GM21381 (cell line): Measurements from ENCODE around the gene HTR2C.
"Not testable (repeated sequence)": the region's sequence is repeated elsewhere in the genome, so short reads cannot be mapped to it uniquely, and the experiment has no call there.

Experiments used
- ATAC-seq: cut with Tn5 transposase; IDR thresholded peaks from one replicate; pipeline ENCODE4 v1.9.1; 2021; ENCODE audit warnings: mild to moderate bottlenecking, moderate library complexity; ENCODE audit not compliant: unreplicated experiment

Gene HTR2C

DNA sequence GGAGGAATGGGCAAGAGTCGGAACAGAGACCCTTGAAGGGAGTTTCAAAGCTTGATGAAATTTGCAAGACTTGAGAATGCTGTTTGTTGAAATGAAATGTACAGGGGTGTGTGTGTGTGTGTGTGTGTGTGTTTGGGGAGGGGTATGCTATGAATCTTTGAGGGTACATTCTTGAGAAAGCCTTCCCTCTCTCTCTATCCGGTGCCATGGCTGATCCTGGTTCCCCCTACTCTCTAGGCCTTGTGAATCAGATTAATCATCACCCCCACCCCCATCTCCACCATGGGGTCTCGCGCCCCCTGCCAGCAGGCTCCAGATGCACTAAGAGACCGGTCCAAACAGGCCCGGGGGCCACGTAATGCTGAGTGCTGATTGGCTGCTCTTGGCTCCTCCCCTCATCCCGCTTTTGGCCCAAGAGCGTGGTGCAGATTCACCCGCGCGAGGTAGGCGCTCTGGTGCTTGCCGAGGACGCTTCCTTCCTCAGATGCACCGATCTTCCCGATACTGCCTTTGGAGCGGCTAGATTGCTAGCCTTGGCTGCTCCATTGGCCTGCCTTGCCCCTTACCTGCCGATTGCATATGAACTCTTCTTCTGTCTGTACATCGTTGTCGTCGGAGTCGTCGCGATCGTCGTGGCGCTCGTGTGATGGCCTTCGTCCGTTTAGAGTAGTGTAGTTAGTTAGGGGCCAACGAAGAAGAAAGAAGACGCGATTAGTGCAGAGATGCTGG, at the start of gene HTR2C:
TSS of gene HTR2C (plus strand) at position 441 of the 729 bp plus-strand sequence. CDS start 142,851 bp downstream, outside the sequence.
- no peak for ATAC-seq

DNA sequence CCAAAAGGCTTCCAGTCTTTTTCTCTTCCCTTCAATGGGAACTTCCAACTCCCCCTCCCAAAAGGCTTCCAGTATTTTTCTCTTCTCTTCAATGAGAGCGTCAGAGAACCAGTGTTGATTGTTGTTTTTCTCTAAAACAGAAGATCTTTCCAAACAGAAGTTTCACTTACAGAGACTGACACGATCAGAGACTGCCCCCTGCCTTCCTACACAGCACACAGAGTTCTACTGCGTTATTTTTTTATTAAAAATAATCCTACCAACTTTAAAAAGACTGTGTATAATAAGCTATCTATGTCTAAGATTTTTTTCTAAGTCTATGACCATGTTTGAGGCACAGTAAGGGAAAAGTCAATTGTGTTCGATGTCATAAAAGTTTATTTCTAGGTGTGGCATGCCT, 3.5 kb upstream of the HTR2C start:
- no peak for ATAC-seq

DNA sequence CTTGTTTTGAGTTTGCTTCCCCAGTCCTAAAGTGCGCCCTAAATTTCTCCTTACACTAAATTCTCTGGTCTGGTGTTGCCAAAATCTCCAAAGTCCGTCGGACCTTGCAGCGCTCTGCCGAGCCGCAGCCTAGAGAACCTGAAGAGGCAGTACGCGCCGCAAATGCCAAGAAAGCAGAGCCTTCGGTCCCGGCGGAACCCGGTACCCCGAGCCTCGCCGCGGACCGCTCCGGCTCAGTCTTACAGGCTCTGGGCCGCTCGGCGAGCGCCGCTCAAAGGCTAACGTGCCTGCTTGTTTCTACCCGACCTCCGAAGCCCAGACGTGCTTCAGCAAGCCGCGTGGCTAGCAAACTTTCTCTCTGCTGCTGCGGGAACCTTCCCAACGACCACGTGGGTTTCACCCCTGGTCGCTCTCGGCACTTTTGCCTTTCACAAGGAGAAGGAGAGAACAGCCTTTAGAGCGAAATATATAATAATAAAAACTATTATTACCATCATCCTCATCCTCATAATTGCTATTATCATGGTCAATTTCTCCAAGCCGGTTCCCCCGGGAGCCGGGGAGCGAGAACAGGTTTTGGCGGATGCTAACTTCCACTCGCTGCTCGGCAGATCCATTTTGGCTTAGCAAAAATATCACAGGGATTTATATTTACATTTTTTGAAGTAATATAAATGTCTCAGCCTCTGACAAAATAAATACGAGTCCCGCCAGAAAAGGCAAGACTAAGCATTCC, 2.2 kb upstream of the HTR2C start:
- ATAC-seq, result no peak

DNA sequence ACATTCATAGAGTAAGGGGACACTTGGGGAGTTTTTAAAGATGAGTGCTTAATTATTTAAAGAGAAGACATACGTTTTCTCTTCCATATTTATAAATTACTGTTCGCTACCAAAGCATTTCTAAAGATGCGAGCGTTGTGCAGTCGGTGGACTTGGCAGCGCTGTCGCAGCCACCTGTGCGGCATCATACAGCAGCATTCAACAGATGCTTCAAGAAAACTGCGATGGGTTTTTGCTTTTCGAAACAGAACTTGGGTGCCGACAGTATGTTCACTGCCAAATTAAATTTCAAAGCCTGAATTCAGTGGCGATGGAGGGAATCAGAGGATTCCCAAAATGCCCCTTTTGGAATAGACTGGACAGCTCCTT, 1.6 kb upstream of the HTR2C start:
- no peak for ATAC-seq

DNA sequence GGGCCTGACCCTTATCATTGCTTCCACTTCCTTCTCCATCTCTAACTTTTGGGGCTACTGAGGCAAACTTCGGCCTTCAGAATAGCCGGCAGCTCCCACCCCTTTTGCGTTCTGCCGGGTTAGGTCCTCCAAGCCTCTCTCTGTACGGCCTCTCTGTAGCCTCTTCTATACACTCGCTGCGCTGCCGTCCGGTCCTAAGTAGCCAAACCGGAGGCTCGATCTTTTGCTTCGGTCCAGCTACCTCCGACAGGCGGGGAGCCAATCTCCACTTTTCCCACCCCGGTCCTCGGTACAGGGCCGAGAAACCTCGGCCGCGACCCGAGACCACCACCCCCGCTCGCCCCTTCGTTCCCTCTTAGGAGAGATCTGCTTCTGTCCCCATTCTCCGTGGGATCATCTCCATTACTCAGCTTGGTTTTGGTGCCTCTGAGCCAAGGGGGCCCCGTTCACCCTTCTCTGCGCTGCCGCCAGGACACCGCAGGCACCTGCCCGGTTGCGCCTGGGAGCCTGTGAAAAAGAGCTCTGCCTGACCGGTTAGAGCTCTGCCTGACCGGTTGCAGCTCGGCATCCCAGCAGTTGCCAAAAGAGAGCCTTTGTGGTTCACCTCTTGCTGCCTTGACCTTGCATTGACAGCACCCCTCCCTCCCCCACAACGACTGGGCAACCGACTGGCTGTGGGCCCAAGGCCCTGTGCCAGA, 1.0 kb upstream of the HTR2C start:
- no peak for ATAC-seq

DNA sequence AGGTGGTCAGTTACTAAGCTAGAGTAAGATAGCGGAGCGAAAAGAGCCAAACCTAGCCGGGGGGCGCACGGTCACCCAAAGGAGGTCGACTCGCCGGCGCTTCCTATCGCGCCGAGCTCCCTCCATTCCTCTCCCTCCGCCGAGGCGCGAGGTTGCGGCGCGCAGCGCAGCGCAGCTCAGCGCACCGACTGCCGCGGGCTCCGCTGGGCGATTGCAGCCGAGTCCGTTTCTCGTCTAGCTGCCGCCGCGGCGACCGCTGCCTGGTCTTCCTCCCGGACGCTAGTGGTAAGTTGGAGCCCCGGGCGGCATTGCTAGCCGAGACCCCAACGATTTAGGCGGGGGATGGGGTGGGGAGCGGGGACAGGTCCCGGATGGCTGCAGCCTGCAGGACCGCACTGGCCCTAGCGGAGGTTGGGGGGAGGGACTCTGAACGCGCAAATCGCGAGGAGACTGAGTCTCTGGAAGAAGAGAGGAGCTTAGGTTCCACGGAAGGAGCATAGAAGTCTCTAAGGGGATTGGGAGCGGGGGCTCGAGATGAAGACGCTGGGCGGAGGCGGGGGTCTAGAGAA, 573 bp downstream of the HTR2C start:
- no peak for ATAC-seq

DNA sequence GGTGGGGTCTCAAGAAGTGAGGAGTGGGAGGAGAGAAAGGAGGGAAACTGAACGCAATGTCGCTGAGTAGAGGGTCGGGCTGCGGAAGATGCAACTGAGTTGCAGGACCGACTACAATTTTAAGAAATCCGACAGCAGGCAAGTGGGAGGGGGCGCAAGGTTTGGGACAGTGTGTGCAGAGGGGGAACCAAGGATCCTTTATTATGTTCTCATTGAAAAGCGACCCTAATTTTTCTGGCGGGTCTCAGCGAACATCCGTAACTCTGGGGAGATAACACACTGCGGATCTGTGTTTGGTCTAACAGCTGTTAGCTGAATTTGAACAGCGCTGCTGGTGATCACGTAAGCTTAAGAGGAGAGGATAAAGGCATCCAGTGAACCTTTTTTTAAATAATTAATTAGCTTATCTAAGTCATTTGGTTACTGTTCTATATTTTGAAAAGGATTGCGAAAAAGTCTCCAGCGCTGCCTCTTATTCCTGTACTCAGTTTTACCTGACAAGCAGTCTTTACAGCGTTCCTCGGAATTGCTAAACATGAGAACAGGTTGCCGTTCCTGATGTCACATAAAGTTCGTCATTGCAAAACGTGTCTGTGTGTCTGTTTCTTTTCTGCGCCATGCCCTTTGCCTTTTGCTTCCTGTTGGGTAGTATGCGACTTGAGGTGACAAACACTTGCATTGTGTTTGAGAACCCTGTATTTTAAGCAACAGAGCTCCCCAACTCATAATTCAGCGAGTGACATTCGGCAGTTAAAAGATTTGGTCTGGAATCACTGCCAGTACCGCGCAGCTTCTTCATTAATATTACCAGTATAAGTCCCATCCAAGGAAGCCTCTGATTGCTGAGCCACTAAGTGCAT, 1.3 kb downstream of the HTR2C start:
- no peak for ATAC-seq

DNA sequence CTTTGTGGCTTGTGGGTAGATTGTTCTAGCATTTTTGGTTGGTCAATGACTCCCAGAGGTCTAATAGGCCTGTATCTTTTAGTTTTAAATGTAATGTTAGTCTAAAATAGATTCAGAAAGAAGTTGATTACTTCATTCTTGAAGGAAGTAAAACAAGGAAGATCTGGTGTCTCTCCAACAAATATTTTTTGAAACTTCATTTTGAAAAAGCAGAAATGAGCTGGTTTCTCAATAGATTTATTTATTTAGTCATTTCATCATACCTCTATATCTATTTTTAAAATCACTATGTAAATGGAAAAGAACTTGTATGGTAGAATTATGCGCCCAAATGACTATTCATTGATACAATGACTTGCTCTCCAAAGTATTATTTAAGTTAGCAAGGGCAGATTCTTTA, 7.2 kb downstream of the HTR2C start:
- no peak for ATAC-seq

DNA sequence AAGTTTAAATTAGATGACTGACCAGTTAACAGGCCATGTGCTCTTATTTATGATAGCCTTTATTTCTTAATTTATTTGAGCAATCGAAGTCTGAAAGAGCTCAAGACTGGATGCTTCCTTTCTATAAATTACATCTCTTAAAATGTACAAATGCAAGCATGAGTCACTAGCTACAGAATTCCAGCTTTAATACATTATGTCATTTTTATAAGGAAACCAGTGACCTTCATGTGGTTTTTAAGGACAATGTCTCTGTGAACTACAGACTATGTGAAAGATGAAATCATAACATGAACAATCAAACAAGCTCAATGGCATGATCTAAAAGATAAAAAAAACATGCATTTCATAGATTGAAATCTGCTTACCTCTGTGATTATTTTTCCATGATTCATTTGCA, 15.4 kb downstream of the HTR2C start:
- ATAC-seq, result no peak

DNA sequence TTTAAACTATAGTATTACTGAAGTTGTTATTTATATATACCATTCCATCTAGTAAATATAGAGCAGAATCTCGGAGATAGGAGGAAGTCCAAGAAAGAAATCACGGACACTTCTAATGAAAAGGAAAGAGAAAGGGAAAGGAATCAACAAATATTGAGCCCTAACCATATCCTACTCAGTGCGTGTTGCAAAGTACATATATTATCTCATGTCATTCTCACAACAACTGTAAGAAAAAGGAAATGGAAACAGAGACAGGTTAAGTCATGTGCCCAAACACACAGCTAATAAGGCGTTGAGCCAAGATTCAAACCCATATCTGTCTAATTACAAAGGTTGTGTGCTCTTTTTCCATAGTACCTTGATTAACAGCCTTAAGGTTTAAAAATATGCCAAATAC, 16.0 kb downstream of the HTR2C start:
- ATAC-seq, result no peak

DNA sequence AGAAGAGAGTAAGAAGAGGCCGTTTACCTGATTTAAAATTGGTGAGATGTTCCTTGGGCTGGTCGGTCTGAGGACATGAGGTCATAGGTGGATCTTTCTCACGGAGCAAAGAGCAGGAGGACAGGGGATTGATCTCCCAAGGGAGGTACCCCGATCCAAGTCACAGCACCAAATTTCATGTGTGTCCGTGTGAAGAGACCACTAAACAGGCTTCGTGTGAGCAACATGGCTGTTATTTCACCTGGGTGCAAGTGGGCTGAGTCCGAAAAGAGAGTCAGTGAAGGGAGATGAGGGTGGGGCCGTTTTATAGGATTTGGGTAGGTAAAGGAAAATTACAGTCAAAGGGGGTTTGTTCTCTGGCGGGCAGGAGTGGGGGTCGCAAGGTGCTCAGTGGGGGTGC, 22.7 kb downstream of the HTR2C start:
- ATAC-seq, result not testable (repeated sequence)

DNA sequence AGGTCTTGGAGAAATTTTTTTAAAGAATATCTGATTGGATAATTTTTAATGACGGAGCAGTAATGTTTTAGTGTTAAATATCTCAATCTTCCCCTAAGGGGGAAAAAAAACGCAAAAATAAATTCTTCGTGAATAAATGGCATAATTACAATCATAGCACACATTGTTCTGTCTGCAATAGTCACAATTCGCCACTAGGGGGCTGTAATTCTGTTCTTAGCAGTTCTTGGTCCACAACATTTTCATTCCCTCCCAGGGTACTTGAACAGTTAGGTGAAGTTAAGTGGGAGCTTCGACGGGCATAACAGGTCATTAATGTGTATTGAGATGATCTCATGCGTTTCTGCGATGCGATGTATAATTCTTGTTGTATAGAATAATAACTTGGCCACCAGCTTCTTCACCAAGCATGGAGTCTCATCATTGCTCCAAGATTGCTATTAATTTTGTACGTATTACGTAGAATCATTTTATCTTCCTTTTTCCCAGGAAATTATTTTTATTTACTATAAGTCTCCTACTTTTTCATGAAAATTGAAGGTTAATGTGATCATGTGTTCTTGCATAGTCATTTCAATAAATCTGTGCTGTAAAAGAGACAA, 27.2 kb downstream of the HTR2C start:
- no peak for ATAC-seq

DNA sequence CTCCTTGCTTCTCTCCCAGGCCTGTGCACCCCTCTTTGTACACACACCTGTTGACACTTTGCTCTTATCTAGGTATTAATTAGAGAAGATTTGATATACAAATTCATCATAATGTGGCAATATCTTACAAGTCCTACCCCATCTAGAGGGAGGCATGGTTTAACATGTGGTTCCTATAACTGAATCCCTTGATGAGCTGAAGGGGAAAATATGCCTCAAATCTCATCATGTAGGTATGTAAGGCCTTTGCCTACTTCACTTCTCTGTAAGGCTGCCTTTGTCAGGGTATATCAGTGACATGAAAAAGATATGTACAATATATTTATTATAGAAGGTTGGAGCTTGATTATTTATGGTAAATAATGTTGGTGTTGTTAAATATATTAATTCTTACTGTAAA, 31.9 kb downstream of the HTR2C start:
- ATAC-seq, result no peak

DNA sequence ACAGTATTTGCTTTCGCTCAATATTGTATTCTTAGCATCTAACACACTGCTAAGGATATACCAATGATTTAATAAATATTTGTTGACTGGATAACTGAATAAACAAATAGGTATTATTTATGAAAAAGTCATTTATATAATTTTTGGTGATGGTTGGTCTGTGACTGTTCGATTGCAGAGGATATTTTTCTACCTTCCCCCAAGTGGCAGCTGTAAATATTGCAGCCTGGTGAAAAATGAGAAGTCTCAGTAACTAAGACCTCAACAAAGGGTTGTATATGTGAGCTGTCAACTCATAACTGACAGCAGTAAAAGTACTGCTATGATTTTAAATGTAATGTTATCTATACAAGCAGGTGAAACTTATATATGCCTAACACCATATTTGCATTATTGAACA, 36.0 kb downstream of the HTR2C start:
- ATAC-seq, result no peak

DNA sequence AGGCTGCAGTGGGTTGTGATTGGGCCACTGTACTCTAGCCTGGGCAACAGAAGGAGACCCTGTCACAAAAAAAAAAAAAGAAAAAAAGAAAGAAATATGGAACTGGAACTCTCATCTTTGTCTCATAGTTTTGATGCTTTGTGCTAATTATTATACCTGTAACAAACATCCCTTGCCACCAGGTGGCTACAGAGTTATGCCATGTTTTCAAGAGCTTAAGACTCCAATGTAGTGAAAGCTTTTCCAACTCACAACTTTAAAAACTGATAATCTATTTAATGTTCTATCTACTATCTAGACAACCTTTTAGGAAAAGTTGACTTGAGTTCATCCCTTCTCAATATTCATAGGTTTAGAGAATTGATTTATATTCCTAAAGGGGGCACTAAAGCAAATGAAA, 42.4 kb downstream of the HTR2C start:
- no peak for ATAC-seq

DNA sequence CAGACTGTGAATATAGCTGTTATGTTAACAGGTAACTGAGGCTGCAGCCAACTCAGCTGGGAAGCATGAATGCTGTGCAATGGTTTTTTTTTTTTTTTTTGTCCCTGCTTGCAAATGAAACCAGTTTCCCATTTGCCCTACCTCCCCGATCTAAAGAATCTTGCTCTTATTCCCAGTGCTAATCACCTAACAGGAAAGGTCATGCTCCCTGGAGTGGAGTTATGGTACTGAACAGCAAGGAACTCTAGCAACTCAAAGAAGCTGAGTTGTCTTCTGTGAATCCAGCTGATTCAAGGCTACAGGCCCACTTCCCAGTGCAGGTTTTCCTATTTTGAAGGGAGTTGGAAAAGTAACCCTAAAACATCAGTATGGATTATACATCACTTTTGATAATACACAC, 52.1 kb downstream of the HTR2C start:
- ATAC-seq, result no peak

DNA sequence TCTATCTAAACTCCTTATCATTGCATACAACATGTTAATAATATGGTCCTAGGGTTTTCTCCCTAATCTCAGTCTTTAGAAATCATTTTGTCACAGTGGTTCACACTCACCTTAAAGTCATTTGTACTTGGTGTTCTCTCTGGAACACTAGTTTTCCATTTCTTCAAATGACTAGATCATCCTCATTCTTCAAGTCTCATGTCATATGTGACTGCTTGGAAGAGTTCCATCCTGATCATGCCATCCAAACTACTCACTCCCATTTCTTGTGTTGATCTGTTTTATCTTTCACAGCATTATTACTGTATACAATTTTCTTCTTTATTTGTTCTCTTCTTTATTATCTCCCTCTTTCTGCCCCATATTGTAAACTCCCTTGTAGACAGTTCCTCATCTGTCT, 66.5 kb downstream of the HTR2C start:
- no peak for ATAC-seq

DNA sequence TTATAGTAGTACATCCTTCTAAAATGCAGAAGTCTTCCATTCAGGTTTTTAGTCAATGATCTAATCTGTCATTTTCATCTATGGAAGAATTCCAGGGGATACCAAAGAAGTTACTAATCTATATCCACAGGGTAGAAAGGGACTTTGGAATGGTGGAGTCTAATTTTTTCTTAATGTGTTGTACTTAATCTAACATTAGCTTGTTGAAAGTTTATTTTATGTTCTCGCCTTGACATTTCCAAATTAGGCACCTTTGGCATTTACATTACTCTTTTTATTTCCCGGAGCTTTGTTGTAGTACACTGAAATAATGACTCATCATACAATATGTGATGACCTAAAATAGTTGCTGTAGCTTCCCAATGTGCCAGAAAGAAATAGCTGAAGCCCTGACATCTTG, 91.5 kb downstream of the HTR2C start:
- ATAC-seq, result no peak

DNA sequence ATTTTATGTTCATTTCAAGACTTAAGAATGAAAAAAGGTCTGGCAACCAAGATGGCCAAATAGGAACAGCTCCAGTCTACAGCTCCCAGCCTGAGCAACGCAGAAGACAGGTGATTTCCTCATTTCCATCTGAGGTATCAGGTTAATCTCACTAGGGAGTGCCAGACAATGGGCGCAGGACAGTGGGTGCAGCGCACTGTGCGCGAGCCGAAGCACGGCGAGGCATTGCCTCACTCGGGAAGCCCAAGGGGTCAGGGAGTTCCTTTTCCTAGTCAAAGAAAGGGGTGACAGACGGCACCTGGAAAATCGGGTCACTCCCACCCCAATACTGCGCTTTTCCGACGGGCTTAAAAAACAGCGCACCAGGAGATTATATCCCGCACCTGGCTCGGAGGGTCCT, 116.6 kb downstream of the HTR2C start:
- not testable (repeated sequence) for ATAC-seq

DNA sequence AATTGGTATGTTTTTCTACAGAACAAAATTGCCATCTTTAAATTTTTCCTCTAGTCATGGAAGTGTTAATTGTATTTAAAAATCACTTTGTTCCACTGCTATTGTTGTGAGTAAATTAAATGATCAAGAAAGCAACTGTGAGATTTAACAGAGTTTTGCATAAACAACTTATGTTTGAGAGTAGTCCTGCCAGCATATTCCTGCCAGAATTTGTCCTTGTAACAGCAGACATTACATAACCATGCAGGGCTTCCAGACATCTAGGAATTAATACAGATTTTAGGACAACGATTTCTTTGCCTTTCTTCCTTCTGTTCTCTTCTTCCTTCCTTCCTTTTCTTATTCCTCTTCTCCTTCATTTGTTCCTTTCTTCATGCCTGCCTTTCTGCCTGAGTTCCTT, 125.5 kb downstream of the HTR2C start:
- ATAC-seq, result no peak
